Suprapubic skin (tissue), 4 donors: ENCODE results near the gene EVA1C.

Experiments
- CTCF ChIP-seq, 2 donors: fragments of 200-600 bp in 1 of 2; fragments of 450-650 bp in 1 of 2; sonication (generic) in 1 of 2; IDR thresholded peaks; one replicate each; pipeline ENCODE4 v1.5.1; 2016 to 2019; ENCODE audit warnings: antibody characterized with exemption in 2 of 2, mild to moderate bottlenecking in 1 of 2, moderate library complexity in 1 of 2
- POLR2A ChIP-seq, 2 donors: fragments of 450-650 bp; IDR thresholded peaks; one replicate each; pipeline ENCODE4 v1.6.1; 2017; ENCODE audit warnings: antibody characterized with exemption in 2 of 2, mild to moderate bottlenecking in 2 of 2, moderate library complexity in 2 of 2
- POLR2AphosphoS5 ChIP-seq, 3 donors: sonication (generic); formaldehyde crosslinking; IDR thresholded peaks; one replicate each; pipeline ENCODE4 v1.6.1; 2017; ENCODE audit warnings: antibody characterized with exemption in 3 of 3

GRCh38 chr21:32448803-32449594 lies 36.5 kb downstream of the EVA1C start:
- TF ChIP-seq CTCF (IDR thresholded peaks at IDR 0.05) (no peak), POLR2A (IDR thresholded peaks at IDR 0.05) (no peak), POLR2AphosphoS5 (IDR thresholded peaks at IDR 0.05) (no peak)
